GM12878 (cell line): ENCODE data around the gene LHB. TPM values are rescaled to one million over a fixed set of nuclear protein-coding genes. Genes with fewer than 3 reads are reported as not detected.

Experiments
- ATAC-seq: fragments of 200-7000 bp; cut with Tn5 transposase; 3 replicates; pipeline ENCODE4 v1.9.1; 2020; ENCODE audit warnings: mild to moderate bottlenecking, moderate library complexity
- BruUV-seq: library from RNA; stranded (reverse); fragments of 400-500 nt; replicated peaks from 2 replicates; lab custom pipeline; 2021; lab: Mats Ljungman, UMichigan
- CTCF ChIA-PET: fragments of 300-600 bp; sonication (Branson Sonifier 250); formaldehyde crosslinking; extraction: SDS; loops from one replicate; lab custom pipeline; 2021; ENCODE audit warnings: inconsistent platforms; lab: Yijun Ruan, JAX
- POLR2A ChIA-PET: fragments of 350-600 bp; formaldehyde crosslinking; extraction: SDS; loops from one replicate; lab custom pipeline; 2021; ENCODE audit warnings: inconsistent platforms; lab: Charles Lee
- RAD21 ChIA-PET: fragments of 300-600 bp; sonication (Branson Sonifier 250); formaldehyde crosslinking; loops from one replicate; lab custom pipeline; 2023; ENCODE audit warnings: antibody characterized with exemption; ENCODE audit not compliant: unreplicated experiment; lab: Charles Lee
- SMC1A ChIA-PET: fragments of 300-600 bp; sonication (Branson Sonifier 250); formaldehyde crosslinking; loops from one replicate; lab custom pipeline; 2023; ENCODE audit not compliant: unreplicated experiment, uncharacterized antibody; lab: Charles Lee
- DNase-seq: peaks from one replicate; pipeline ENCODE4 v3.0.0-alpha.2; 2011; ENCODE audit warnings: low read depth, low spot score
- FAIRE-seq: peaks from 3 replicates; lab custom pipeline; 2011; peaks lifted over from hg19 to GRCh38; lab: Jason Lieb, UNC
- H2AFZ ChIP-seq: 2 replicates; pipeline ENCODE4 v1.6.0; 2011; ENCODE audit warnings: low read depth, low read length, control low read depth; ENCODE audit not compliant: control insufficient read depth
- H3K27ac ChIP-seq: 2 replicates; pipeline ENCODE4 v1.5.1; 2011; ENCODE audit warnings: control low read depth; ENCODE audit not compliant: control insufficient read depth, insufficient read depth
- H3K27me3 ChIP-seq, 2 experiments: replicated peaks in 1 of 2; 2 replicates each; pipeline versions ENCODE4 v1.6.0 to v1.6.1; 2011; ENCODE audit warnings: low read length in 1 of 2; ENCODE audit not compliant: control insufficient read depth in 2 of 2, insufficient read depth in 2 of 2
- H3K36me3 ChIP-seq, 2 experiments: 2 replicates each; pipeline ENCODE4 v1.5.1; 2011; ENCODE audit warnings: low read length in 1 of 2; ENCODE audit not compliant: control insufficient read depth in 2 of 2, insufficient read depth in 2 of 2
- H3K4me1 ChIP-seq: 2 replicates; pipeline ENCODE4 v1.6.1; 2011; ENCODE audit warnings: mild to moderate bottlenecking, low read length, moderate library complexity, mixed read lengths; ENCODE audit not compliant: control insufficient read depth, insufficient read depth
- H3K4me2 ChIP-seq: 2 replicates; pipeline ENCODE4 v1.6.0; 2011; ENCODE audit warnings: control low read depth; ENCODE audit not compliant: control insufficient read depth, insufficient read depth
- H3K4me3 ChIP-seq: fragments of 200-600 bp; sonication (generic); 2 replicates; pipeline ENCODE4 v1.5.1; 2016
- H3K79me2 ChIP-seq: 2 replicates; pipeline ENCODE4 v1.6.0; 2011; ENCODE audit warnings: low read length; ENCODE audit not compliant: control insufficient read depth, insufficient read depth
- H3K9ac ChIP-seq: 2 replicates; pipeline ENCODE4 v1.8.0; 2011; ENCODE audit warnings: low read length, control low read depth, mixed read lengths; ENCODE audit not compliant: control insufficient read depth, insufficient read depth
- H3K9me3 ChIP-seq: replicated peaks from 3 replicates; pipeline ENCODE4 v1.5.1; 2011; ENCODE audit warnings: mild to moderate bottlenecking, low read length; ENCODE audit not compliant: control insufficient read depth, insufficient read depth
- H4K20me1 ChIP-seq: 2 replicates; pipeline ENCODE4 v1.6.0; 2011; ENCODE audit not compliant: control insufficient read depth, insufficient read depth
- E4F1 ChIP-seq: fragments of 450-650 bp; IDR thresholded peaks from 2 replicates; pipeline ENCODE4 v1.6.1; 2018; ENCODE audit warnings: borderline replicate concordance, mild to moderate bottlenecking; ENCODE audit not compliant: partially characterized antibody
- FOXK2 ChIP-seq: fragments of 450-650 bp; IDR thresholded peaks from 2 replicates; pipeline ENCODE4 v1.6.1; 2017; ENCODE audit warnings: mild to moderate bottlenecking, moderate library complexity
- MXI1 ChIP-seq: fragments of 150-350 bp; IDR thresholded peaks from 2 replicates; pipeline ENCODE4 v1.6.1; 2011; ENCODE audit warnings: low read depth, mild to moderate bottlenecking, inconsistent platforms, low read length, improper control_type of control experiment
- NFYB ChIP-seq: IDR thresholded peaks from 2 replicates; pipeline ENCODE4 v1.6.1; 2011; ENCODE audit warnings: low read depth, mild to moderate bottlenecking, low read length, improper control_type of control experiment, moderate library complexity; ENCODE audit not compliant: insufficient read depth
- POLR2AphosphoS2 ChIP-seq: IDR thresholded peaks from 2 replicates; pipeline ENCODE4 v1.6.1; 2011; ENCODE audit warnings: low read depth, mild to moderate bottlenecking, low read length, improper control_type of control experiment, moderate library complexity
- WGBS: methylation state at CpG from one replicate; pipeline ENCODE4 v1.1.6; 2016; ENCODE audit warnings: low lambda C conversion rate; ENCODE audit not compliant: insufficient replicate concordance, insufficient coverage; ENCODE audit errors: missing lambda C conversion rate; 5-methylcytosine and 5-hydroxymethylcytosine counted together
- in situ Hi-C: fragments of 300-500 bp; cut with MboI; formaldehyde crosslinking; loops from 9 replicates; pipeline ENCODE4 v1.14.3; 2018; ENCODE audit warnings: mixed read lengths
- intact Hi-C: fragments of 100-400 bp; cut with micrococcal nuclease; formaldehyde crosslinking; loops from one replicate; pipeline ENCODE4 v1.14.2; 2022; ENCODE audit not compliant: unreplicated experiment
- polyA plus RNA-seq, 11 experiments: library from polyadenylated mRNA; depleted of rRNA in 4 of 11; unstranded in 6 of 11; stranded (reverse) in 5 of 11; fragments of >200 nt; fragmentation: Nextera tagmentation in 4 of 11; fragmentation: Illumina TruSeq in 1 of 11; extraction: Ambion mirVana in 4 of 11; extraction: Trizol in 1 of 11; gene quantifications; 1 replicate in 1 of 11; 2 replicates in 10 of 11; pipeline versions ENCODE4 v1.2.1 to v1.2.3, GENCODE V29; 2011 to 2016; ENCODE audit warnings: inconsistent platforms in 2 of 11, missing spikeins in 2 of 11, low read depth in 1 of 11
- total RNA-seq, 4 experiments: library from RNA; depleted of rRNA in 3 of 4; stranded (reverse); fragments of >200 nt in 3 of 4; fragmentation: Illumina TruSeq in 1 of 4; extraction: Trizol in 1 of 4; gene quantifications; 2 replicates each; pipeline versions ENCODE4 v1.2.1 to v1.2.3, GENCODE V29; 2013 to 2021

Gene LHB
- total and polyA plus RNA-seq, 10 of the 15 experiments (the other 5 are each of a cell fraction or from before 2014, with no cell fraction given): 0.20 to 0.72 (median 0.46) TPM; not detected in 5

GRCh38 chr19:48968179-48968661, 48.7 kb downstream of the LHB start:
- no peak for DNase-seq
- ChIA-PET CTCF (interaction anchor here (0.6 to 3.1 kb wide), 9 partner anchors 25 to 322 kb away, joined by 3 to 31 read pairs (median 4); partner anchors contain the start of genes CA11, GYS1 and RUVBL2), POLR2A (interaction anchor here (0.9 to 4.0 kb wide), 5 partner anchors 11 to 94 kb away, joined by 3 to 53 read pairs (median 15); partner anchors contain the start of genes BAX, GYS1, PPP1R15A and RUVBL2), RAD21 (interaction anchor here (0.9 to 1.2 kb wide), 4 partner anchors 25 to 126 kb away, joined by 4 to 5 read pairs (median 5); partner anchors contain the start of genes GYS1, PPP1R15A and RUVBL2), SMC1A (interaction anchor here (1.0 to 3.2 kb wide), 10 partner anchors 10 to 180 kb away, joined by 4 to 28 read pairs (median 6); partner anchors contain the start of genes GYS1, HSD17B14 and RUVBL2)
- Histone ChIP-seq H3K4me2 (peak overlapping the region; percentile 99; the same call in 1 of the 2 replicates), H4K20me1 (no peaks in the 10 kb centered on the region), H3K4me1 (peaks cover 31% of the 10 kb centered on the region), H3K27ac (peak overlapping the region; percentile 61), H3K4me3 (no peak overlapping the region), H3K27me3 (no peaks in the 10 kb centered on the region), H2AFZ (no peak overlapping the region), H3K9ac (no peak overlapping the region; the same call in 1 of the 2 replicates), H3K9me3 (no peaks in the 10 kb centered on the region), H3K36me3 (peaks cover 5 to 34% of the 10 kb centered on the region in 2 experiments), H3K79me2 (peaks cover 33% of the 10 kb centered on the region)
- intact Hi-C loops (loop anchor here (10.0 kb wide), 1 partner anchor 333 kb away; the partner anchor contains the start of gene DBP), in situ Hi-C loops (no loop called here)
- TSS peak; percentile 35 for BruUV-seq
- 0 out of 2 replicates have a peak, but pooled peaks have one; percentile 33 for TF ChIP-seq POLR2AphosphoS2
- no peak for TF ChIP-seq NFYB
- TF ChIP-seq FOXK2: no peak
- TF ChIP-seq MXI1: no peak
- TF ChIP-seq E4F1: no peak
- no peak for ATAC-seq
- WGBS: 75% methylated on average over 4 of the region's 4 CpGs
- no peak for FAIRE-seq
